ENCODE measurements around the gene DNAI1.

Gene DNAI1

DNA sequence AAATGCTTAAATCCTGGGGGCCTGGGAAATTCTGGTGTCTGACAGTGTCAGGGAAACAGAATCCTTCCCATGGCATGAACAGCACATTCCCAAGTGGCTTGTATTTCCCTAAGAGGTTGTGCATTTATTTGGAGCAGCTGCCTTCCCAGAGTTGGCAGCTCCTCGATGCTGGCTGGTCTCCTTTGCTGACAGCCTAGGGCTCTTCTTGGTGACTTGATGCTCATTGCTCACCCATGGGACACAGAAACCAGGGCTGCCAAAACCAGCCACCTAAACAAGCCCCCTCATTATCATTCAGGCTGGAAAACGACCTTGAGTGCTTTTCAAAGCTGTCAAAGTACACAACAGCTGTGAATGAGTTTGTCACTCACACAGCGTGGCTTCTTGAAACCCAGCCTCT, 39.9 kb downstream of the DNAI1 start:
- H3K4ac ChIP-seq (ENCODE audit: low read length): no peak overlapping the region
- H4K91ac ChIP-seq (ENCODE audit: low read depth, low read length, poor library complexity): no peak overlapping the region
- H3K4me2 ChIP-seq (ENCODE audit: insufficient read depth, low read length, poor library complexity, severe bottlenecking): no peak overlapping the region
- no peaks in the 10 kb centered on the region for H3K79me1 ChIP-seq (ENCODE audit: low read depth, low read length)
- H3K27ac ChIP-seq (replicated peaks; ENCODE audit: low read length): no peak overlapping the region
- H3K27me3 ChIP-seq (ENCODE audit: control insufficient read depth in 3 of 3, insufficient read depth in 3 of 3, low read depth in 1 of 3, low read length in 3 of 3): no peaks in the 10 kb centered on the region
- no peaks in the 10 kb centered on the region for H3K36me3 ChIP-seq (replicated peaks in 1 of 2; ENCODE audit: control insufficient read depth in 2 of 2, insufficient read depth in 2 of 2, low read length in 2 of 2)
- H3K14ac ChIP-seq (ENCODE audit: low read length): no peak overlapping the region
- H3K4me3 ChIP-seq (ENCODE audit: low read length in 2 of 2): no peak overlapping the region
- H3K9ac ChIP-seq (ENCODE audit: low read depth, low read length, poor library complexity): no peak overlapping the region
- no peak overlapping the region for H2BK15ac ChIP-seq (ENCODE audit: low read length)
- H2BK12ac ChIP-seq (ENCODE audit: low read length): no peak overlapping the region
- no peaks in the 10 kb centered on the region for H3K9me3 ChIP-seq (replicated peaks in 1 of 2; ENCODE audit: control insufficient read depth in 2 of 2, insufficient read depth in 1 of 2, low read depth in 1 of 2, low read length in 2 of 2)
- no peak for DNase-seq (ENCODE audit: low spot score)
- H4K8ac ChIP-seq (ENCODE audit: low read depth, low read length): no peak overlapping the region
- H2AFZ ChIP-seq (ENCODE audit: low read length): no peak overlapping the region
- H3K23ac ChIP-seq (ENCODE audit: low read depth, low read length, poor library complexity): no peak overlapping the region
- no peak overlapping the region for H2AK5ac ChIP-seq (ENCODE audit: low read depth, low read length)
- peaks cover 0 to 32% of the 10 kb centered on the region in 2 donors for H3K4me1 ChIP-seq (ENCODE audit: control insufficient read depth in 2 of 2, insufficient read depth in 1 of 2, low read depth in 1 of 2, low read length in 2 of 2)
- no peak overlapping the region for H2BK120ac ChIP-seq (ENCODE audit: low read depth, low read length)
- H2BK5ac ChIP-seq (ENCODE audit: low read length): no peak overlapping the region
- H3K18ac ChIP-seq (ENCODE audit: low read length): no peak overlapping the region
- WGBS, 2 donors (ENCODE audit: extremely low coverage in 2 of 2, insufficient read length in 2 of 2, insufficient replicate concordance in 1 of 2): no CpG with 5 or more reads among the region's 3 CpGs

DNA sequence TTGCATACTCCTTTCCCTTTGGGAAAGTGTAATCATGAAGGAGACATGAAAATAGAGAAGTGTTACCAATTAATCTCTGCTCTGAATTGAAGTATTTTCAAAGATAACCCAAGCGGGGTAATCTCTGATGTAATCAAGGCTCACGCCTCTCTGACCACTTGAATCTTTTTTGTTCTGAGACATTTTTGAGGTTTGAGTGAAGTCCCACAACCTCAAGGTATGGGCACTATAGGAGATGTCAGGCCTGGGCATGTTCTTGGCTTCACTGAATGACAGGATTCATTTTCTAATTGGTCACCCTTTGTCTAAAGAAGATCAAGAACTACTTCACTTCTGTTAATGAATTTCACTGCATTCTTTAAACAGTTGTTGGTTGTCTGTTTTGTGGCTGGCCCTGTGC, 40.5 kb downstream of the DNAI1 start:
- Histone ChIP-seq H3K4me2 (ENCODE audit: insufficient read depth, low read length, poor library complexity, severe bottlenecking) (no peak overlapping the region), H3K9ac (ENCODE audit: low read depth, low read length, poor library complexity) (no peak overlapping the region), H4K91ac (ENCODE audit: low read depth, low read length, poor library complexity) (no peak overlapping the region), H2BK15ac (ENCODE audit: low read length) (no peak overlapping the region), H2AK5ac (ENCODE audit: low read depth, low read length) (no peak overlapping the region), H3K36me3 (replicated peaks in 1 of 2; ENCODE audit: control insufficient read depth in 2 of 2, insufficient read depth in 2 of 2, low read length in 2 of 2) (no peaks in the 10 kb centered on the region), H2BK12ac (ENCODE audit: low read length) (no peak overlapping the region), H4K8ac (ENCODE audit: low read depth, low read length) (no peak overlapping the region), H3K4me3 (ENCODE audit: low read length in 2 of 2) (no peak overlapping the region), H3K14ac (ENCODE audit: low read length) (no peak overlapping the region), H3K4ac (ENCODE audit: low read length) (no peak overlapping the region), H2BK120ac (ENCODE audit: low read depth, low read length) (no peak overlapping the region), H3K27me3 (ENCODE audit: control insufficient read depth in 3 of 3, insufficient read depth in 3 of 3, low read depth in 1 of 3, low read length in 3 of 3) (no peaks in the 10 kb centered on the region), H3K27ac (replicated peaks; ENCODE audit: low read length) (no peak overlapping the region), H3K79me1 (ENCODE audit: low read depth, low read length) (no peaks in the 10 kb centered on the region), H3K23ac (ENCODE audit: low read depth, low read length, poor library complexity) (no peak overlapping the region), H2BK5ac (ENCODE audit: low read length) (no peak overlapping the region), H3K4me1 (ENCODE audit: control insufficient read depth in 2 of 2, insufficient read depth in 1 of 2, low read depth in 1 of 2, low read length in 2 of 2) (peaks cover 0 to 32% of the 10 kb centered on the region in 2 donors), H3K18ac (ENCODE audit: low read length) (no peak overlapping the region), H2AFZ (ENCODE audit: low read length) (no peak overlapping the region), H3K9me3 (replicated peaks in 1 of 2; ENCODE audit: control insufficient read depth in 2 of 2, insufficient read depth in 1 of 2, low read depth in 1 of 2, low read length in 2 of 2) (no peaks in the 10 kb centered on the region)
- no CpG with 5 or more reads among the region's 2 CpGs for WGBS, 2 donors (ENCODE audit: extremely low coverage in 2 of 2, insufficient read length in 2 of 2, insufficient replicate concordance in 1 of 2)
- DNase-seq (ENCODE audit: low spot score): no peak

DNA sequence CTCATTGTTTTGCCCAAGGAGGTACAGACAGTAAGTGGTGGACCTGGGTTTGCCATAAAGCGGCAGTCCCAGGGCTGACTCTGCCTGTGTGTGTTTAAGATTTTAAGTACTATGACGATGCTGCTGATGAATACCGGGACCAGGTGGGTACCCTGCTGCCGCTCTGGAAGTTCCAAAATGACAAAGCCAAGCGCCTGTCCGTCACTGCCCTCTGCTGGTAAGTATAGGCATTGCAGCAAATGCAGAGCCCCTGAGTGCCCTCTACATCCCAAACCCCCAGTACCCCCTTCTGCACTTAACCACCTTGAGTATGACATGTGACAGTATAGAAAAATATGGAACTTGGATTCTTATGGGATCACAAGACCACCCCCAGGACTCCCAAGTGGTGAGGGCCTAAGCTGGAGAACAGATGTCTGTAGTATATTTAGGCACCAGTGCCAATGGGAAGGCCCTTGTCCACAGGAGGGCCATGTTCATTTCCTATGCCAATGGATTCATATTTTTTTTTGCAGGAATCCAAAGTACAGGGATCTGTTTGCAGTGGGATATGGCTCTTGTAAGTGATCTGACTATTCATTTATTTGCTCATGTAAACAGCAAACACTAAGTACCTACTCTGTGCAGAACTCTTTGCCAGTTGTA, 42.1 kb downstream of the DNAI1 start:
- WGBS, 2 donors (ENCODE audit: extremely low coverage in 2 of 2, insufficient read length in 2 of 2, insufficient replicate concordance in 1 of 2): no CpG with 5 or more reads among the region's 6 CpGs
- Histone ChIP-seq H3K27ac (replicated peaks; ENCODE audit: low read length) (no peak overlapping the region), H3K9ac (ENCODE audit: low read depth, low read length, poor library complexity) (no peak overlapping the region), H2BK5ac (ENCODE audit: low read length) (no peak overlapping the region), H3K23ac (ENCODE audit: low read depth, low read length, poor library complexity) (no peak overlapping the region), H3K14ac (ENCODE audit: low read length) (no peak overlapping the region), H3K4me2 (ENCODE audit: insufficient read depth, low read length, poor library complexity, severe bottlenecking) (no peak overlapping the region), H3K4ac (ENCODE audit: low read length) (no peak overlapping the region), H3K9me3 (replicated peaks in 1 of 2; ENCODE audit: control insufficient read depth in 2 of 2, insufficient read depth in 1 of 2, low read depth in 1 of 2, low read length in 2 of 2) (no peaks in the 10 kb centered on the region), H3K79me1 (ENCODE audit: low read depth, low read length) (no peaks in the 10 kb centered on the region), H4K8ac (ENCODE audit: low read depth, low read length) (no peak overlapping the region), H4K91ac (ENCODE audit: low read depth, low read length, poor library complexity) (no peak overlapping the region), H2BK120ac (ENCODE audit: low read depth, low read length) (no peak overlapping the region), H2AK5ac (ENCODE audit: low read depth, low read length) (no peak overlapping the region), H2AFZ (ENCODE audit: low read length) (no peak overlapping the region), H3K18ac (ENCODE audit: low read length) (no peak overlapping the region), H3K4me1 (ENCODE audit: control insufficient read depth in 2 of 2, insufficient read depth in 1 of 2, low read depth in 1 of 2, low read length in 2 of 2) (peaks cover 0 to 32% of the 10 kb centered on the region in 2 donors), H3K27me3 (ENCODE audit: control insufficient read depth in 3 of 3, insufficient read depth in 3 of 3, low read depth in 1 of 3, low read length in 3 of 3) (no peaks in the 10 kb centered on the region), H3K4me3 (ENCODE audit: low read length in 2 of 2) (no peak overlapping the region), H2BK15ac (ENCODE audit: low read length) (no peak overlapping the region), H2BK12ac (ENCODE audit: low read length) (no peak overlapping the region), H3K36me3 (replicated peaks in 1 of 2; ENCODE audit: control insufficient read depth in 2 of 2, insufficient read depth in 2 of 2, low read length in 2 of 2) (no peaks in the 10 kb centered on the region)
- peak; percentile 67 for DNase-seq (ENCODE audit: low spot score)

DNA sequence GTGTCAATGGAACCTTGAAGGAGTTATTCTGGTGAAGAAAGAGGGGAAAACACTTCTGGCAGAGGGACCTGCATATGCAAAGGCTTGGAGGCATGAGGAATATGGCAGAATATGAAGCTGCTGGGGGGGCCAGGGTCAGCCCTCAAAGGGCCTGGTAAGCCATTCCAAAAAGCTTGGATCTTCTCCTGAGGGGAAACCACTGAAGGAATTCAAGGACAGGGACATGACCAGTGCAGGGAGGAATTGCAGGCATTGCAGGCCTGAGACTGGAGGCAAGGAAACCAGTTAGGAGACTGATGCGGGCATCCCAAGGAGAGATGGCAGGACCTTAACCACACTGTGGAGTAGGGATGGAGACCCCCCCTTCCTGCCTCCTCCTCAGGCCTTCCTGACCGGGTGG, 42.8 kb downstream of the DNAI1 start:
- Histone ChIP-seq H3K9me3 (replicated peaks in 1 of 2; ENCODE audit: control insufficient read depth in 2 of 2, insufficient read depth in 1 of 2, low read depth in 1 of 2, low read length in 2 of 2) (no peaks in the 10 kb centered on the region), H3K4ac (ENCODE audit: low read length) (no peak overlapping the region), H2AFZ (ENCODE audit: low read length) (no peak overlapping the region), H3K36me3 (replicated peaks in 1 of 2; ENCODE audit: control insufficient read depth in 2 of 2, insufficient read depth in 2 of 2, low read length in 2 of 2) (no peaks in the 10 kb centered on the region), H3K27me3 (ENCODE audit: control insufficient read depth in 3 of 3, insufficient read depth in 3 of 3, low read depth in 1 of 3, low read length in 3 of 3) (no peaks in the 10 kb centered on the region), H2BK5ac (ENCODE audit: low read length) (no peak overlapping the region), H3K23ac (ENCODE audit: low read depth, low read length, poor library complexity) (no peak overlapping the region), H2BK12ac (ENCODE audit: low read length) (no peak overlapping the region), H2BK15ac (ENCODE audit: low read length) (no peak overlapping the region), H3K79me1 (ENCODE audit: low read depth, low read length) (no peaks in the 10 kb centered on the region), H4K8ac (ENCODE audit: low read depth, low read length) (no peak overlapping the region), H3K14ac (ENCODE audit: low read length) (no peak overlapping the region), H2BK120ac (ENCODE audit: low read depth, low read length) (no peak overlapping the region), H3K27ac (replicated peaks; ENCODE audit: low read length) (no peak overlapping the region), H3K4me2 (ENCODE audit: insufficient read depth, low read length, poor library complexity, severe bottlenecking) (no peak overlapping the region), H3K4me3 (ENCODE audit: low read length in 2 of 2) (no peak overlapping the region), H3K4me1 (ENCODE audit: control insufficient read depth in 2 of 2, insufficient read depth in 1 of 2, low read depth in 1 of 2, low read length in 2 of 2) (peaks cover 0 to 30% of the 10 kb centered on the region in 2 donors), H2AK5ac (ENCODE audit: low read depth, low read length) (no peak overlapping the region), H3K9ac (ENCODE audit: low read depth, low read length, poor library complexity) (no peak overlapping the region), H3K18ac (ENCODE audit: low read length) (no peak overlapping the region), H4K91ac (ENCODE audit: low read depth, low read length, poor library complexity) (no peak overlapping the region)
- DNase-seq (ENCODE audit: low spot score): no peak
- WGBS, 2 donors (ENCODE audit: extremely low coverage in 2 of 2, insufficient read length in 2 of 2, insufficient replicate concordance in 1 of 2): no CpG with 5 or more reads among the region's 2 CpGs
